ENCODE results near the gene EHD1. TPM values are rescaled to one million over a fixed set of nuclear protein-coding genes. Genes with fewer than 3 reads are reported as not detected.

The EHD1 gene
- polyA plus RNA-seq, 4 donors, result 31.3 to 94.0 (median 34.5) TPM

- Histone ChIP-seq H3K36me3 (ENCODE audit: control insufficient read depth in 3 of 3, insufficient read depth in 2 of 3, low read depth in 1 of 3, low read length in 3 of 3) (peaks cover 10 to 58% (median 19%) of the 10 kb centered on the region in 3 donors), H3K27ac (ENCODE audit: low read depth in 1 of 3, low read length in 2 of 3) (no peak overlapping the region), H3K4me1 (ENCODE audit: control insufficient read depth in 3 of 3, insufficient read depth in 2 of 3, low read depth in 1 of 3, low read length in 2 of 3) (peaks cover 0 to 17% (median 0%) of the 10 kb centered on the region in 3 donors), H3K9me3 (ENCODE audit: control insufficient read depth in 2 of 2, insufficient read depth in 1 of 2, low read depth in 1 of 2, low read length in 1 of 2) (no peaks in the 10 kb centered on the region), H3K27me3 (ENCODE audit: control insufficient read depth in 3 of 3, insufficient read depth in 3 of 3, low read length in 3 of 3) (no peaks in the 10 kb centered on the region), H3K4me3 (ENCODE audit: low read depth in 1 of 3, low read length in 3 of 3) (no peak overlapping the region)
- no peak for DNase-seq
- 94 to 96% (median 96%) methylated on average over 17 of the region's 17 CpGs for WGBS, 3 donors
- no peak for FAIRE-seq
Measured at GRCh38 chr11:64914123-64914522, 35.7 kb upstream of the EHD1 start.

GRCh38 chr11:64913171-64913727 lies 34.8 kb upstream of the EHD1 start:
- H3K36me3 ChIP-seq (ENCODE audit: control insufficient read depth in 3 of 3, insufficient read depth in 2 of 3, low read depth in 1 of 3, low read length in 3 of 3), result peaks cover 10 to 67% (median 24%) of the 10 kb centered on the region in 3 donors
- no peaks in the 10 kb centered on the region for H3K27me3 ChIP-seq (ENCODE audit: control insufficient read depth in 3 of 3, insufficient read depth in 3 of 3, low read length in 3 of 3)
- 89 to 91% (median 90%) methylated on average over 16 to 18 of the region's 18 CpGs for WGBS, 3 donors
- H3K27ac ChIP-seq (ENCODE audit: low read depth in 1 of 3, low read length in 2 of 3), result no peak overlapping the region
- peaks cover 0 to 16% (median 0%) of the 10 kb centered on the region in 3 donors for H3K4me1 ChIP-seq (ENCODE audit: control insufficient read depth in 3 of 3, insufficient read depth in 2 of 3, low read depth in 1 of 3, low read length in 2 of 3)
- FAIRE-seq, result no peak
- DNase-seq, result no peak
- H3K9me3 ChIP-seq (ENCODE audit: control insufficient read depth in 2 of 2, insufficient read depth in 1 of 2, low read depth in 1 of 2, low read length in 1 of 2), result no peaks in the 10 kb centered on the region
- H3K4me3 ChIP-seq (ENCODE audit: low read depth in 1 of 3, low read length in 3 of 3), result no peak overlapping the region

- H3K27ac ChIP-seq (ENCODE audit: low read depth in 1 of 3, low read length in 2 of 3), result no peak overlapping the region
- H3K4me3 ChIP-seq (ENCODE audit: low read depth in 1 of 3, low read length in 3 of 3), result no peak overlapping the region
- FAIRE-seq, result no peak
- H3K27me3 ChIP-seq (ENCODE audit: control insufficient read depth in 3 of 3, insufficient read depth in 3 of 3, low read length in 3 of 3), result no peaks in the 10 kb centered on the region
- 87 to 97% (median 94%) methylated on average over 9 of the region's 9 CpGs for WGBS, 3 donors
- peaks cover 17 to 81% (median 34%) of the 10 kb centered on the region in 3 donors for H3K36me3 ChIP-seq (ENCODE audit: control insufficient read depth in 3 of 3, insufficient read depth in 2 of 3, low read depth in 1 of 3, low read length in 3 of 3)
- peaks cover 0 to 15% (median 0%) of the 10 kb centered on the region in 3 donors for H3K4me1 ChIP-seq (ENCODE audit: control insufficient read depth in 3 of 3, insufficient read depth in 2 of 3, low read depth in 1 of 3, low read length in 2 of 3)
- DNase-seq, result no peak
- H3K9me3 ChIP-seq (ENCODE audit: control insufficient read depth in 2 of 2, insufficient read depth in 1 of 2, low read depth in 1 of 2, low read length in 1 of 2), result no peaks in the 10 kb centered on the region
Measured at GRCh38 chr11:64911689-64912088, 33.3 kb upstream of the EHD1 start.

DNA sequence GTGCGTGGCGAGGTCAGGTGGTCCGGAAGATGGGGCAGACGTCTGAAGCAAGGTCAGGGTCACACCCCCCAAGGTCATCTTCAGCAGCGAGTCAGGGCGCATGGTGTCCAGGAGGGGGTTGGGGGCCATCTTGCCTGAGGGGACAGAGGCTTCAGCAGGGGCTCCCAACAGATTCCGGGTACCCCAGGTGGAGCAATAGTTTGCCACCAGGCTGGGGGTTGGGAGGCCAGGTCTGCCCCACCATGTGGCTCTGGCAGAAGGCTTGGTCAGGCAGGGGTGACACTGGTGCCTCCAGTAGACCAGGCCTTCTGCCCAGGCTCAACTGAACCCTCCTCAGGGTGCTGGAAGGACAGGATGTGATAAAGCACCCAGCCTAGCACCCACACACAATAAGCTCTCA lies 32.7 kb upstream of the EHD1 start:
- H3K4me1 ChIP-seq (ENCODE audit: control insufficient read depth in 3 of 3, insufficient read depth in 2 of 3, low read depth in 1 of 3, low read length in 2 of 3), result peaks cover 0 to 11% (median 0%) of the 10 kb centered on the region in 3 donors
- FAIRE-seq (no peak), DNase-seq (no peak)
- H3K9me3 ChIP-seq (ENCODE audit: control insufficient read depth in 2 of 2, insufficient read depth in 1 of 2, low read depth in 1 of 2, low read length in 1 of 2), result no peaks in the 10 kb centered on the region
- WGBS, 3 donors, result 87 to 95% (median 92%) methylated on average over 7 of the region's 7 CpGs
- H3K27ac ChIP-seq (ENCODE audit: low read depth in 1 of 3, low read length in 2 of 3), result no peak overlapping the region
- H3K36me3 ChIP-seq (ENCODE audit: control insufficient read depth in 3 of 3, insufficient read depth in 2 of 3, low read depth in 1 of 3, low read length in 3 of 3), result peaks cover 22 to 87% (median 34%) of the 10 kb centered on the region in 3 donors
- H3K4me3 ChIP-seq (ENCODE audit: low read depth in 1 of 3, low read length in 3 of 3), result no peak overlapping the region
- no peaks in the 10 kb centered on the region for H3K27me3 ChIP-seq (ENCODE audit: control insufficient read depth in 3 of 3, insufficient read depth in 3 of 3, low read length in 3 of 3)

DNA sequence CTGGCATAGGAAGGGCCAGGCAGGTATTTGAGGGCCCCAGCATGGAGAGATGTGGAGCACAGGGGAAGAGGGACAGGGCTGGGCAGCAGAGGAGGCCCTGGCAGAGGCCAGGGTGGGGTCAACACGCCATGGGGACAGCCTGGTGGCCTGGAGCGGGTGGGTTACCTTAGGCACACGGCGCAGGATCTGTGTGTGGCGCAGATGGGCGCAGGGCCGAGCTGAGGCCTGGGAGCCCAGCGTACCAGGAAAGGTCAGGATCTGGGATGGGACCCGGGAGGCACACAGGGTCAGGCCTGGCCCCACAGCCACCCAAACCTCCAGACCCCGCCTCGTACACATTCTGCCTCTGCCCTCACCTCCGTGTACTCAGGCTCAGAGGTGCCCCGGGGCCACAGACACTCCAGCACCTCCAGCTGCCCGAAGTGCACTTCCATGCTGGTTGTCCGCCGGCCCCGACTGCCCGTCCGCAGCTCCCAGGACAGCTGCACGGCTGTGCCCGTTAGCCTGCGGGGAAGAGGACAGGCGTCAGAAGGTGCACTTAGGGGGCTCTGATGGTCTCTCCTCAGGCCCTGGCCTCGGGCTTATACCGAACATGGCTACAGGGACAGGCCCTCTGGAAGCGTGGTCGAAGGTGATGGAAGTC lies 32.2 kb upstream of the EHD1 start:
- H3K36me3 ChIP-seq (ENCODE audit: control insufficient read depth in 3 of 3, insufficient read depth in 2 of 3, low read depth in 1 of 3, low read length in 3 of 3), result peaks cover 26 to 92% (median 36%) of the 10 kb centered on the region in 3 donors
- no peak for FAIRE-seq
- WGBS, 3 donors, result 94 to 96% (median 95%) methylated on average over 23 to 27 of the region's 27 CpGs
- H3K4me3 ChIP-seq (ENCODE audit: low read depth in 1 of 3, low read length in 3 of 3), result no peak overlapping the region
- no peaks in the 10 kb centered on the region for H3K27me3 ChIP-seq (ENCODE audit: control insufficient read depth in 3 of 3, insufficient read depth in 3 of 3, low read length in 3 of 3)
- H3K4me1 ChIP-seq (ENCODE audit: control insufficient read depth in 3 of 3, insufficient read depth in 2 of 3, low read depth in 1 of 3, low read length in 2 of 3), result peaks cover 0 to 5% (median 0%) of the 10 kb centered on the region in 3 donors
- no peak overlapping the region for H3K27ac ChIP-seq (ENCODE audit: low read depth in 1 of 3, low read length in 2 of 3)
- DNase-seq, result no peak
- no peaks in the 10 kb centered on the region for H3K9me3 ChIP-seq (ENCODE audit: control insufficient read depth in 2 of 2, insufficient read depth in 1 of 2, low read depth in 1 of 2, low read length in 1 of 2)

- no peaks in the 10 kb centered on the region for H3K9me3 ChIP-seq (ENCODE audit: control insufficient read depth in 2 of 2, insufficient read depth in 1 of 2, low read depth in 1 of 2, low read length in 1 of 2)
- FAIRE-seq (no peak), DNase-seq (no peak)
- H3K27ac ChIP-seq (ENCODE audit: low read depth in 1 of 3, low read length in 2 of 3), result no peak overlapping the region
- no peak overlapping the region for H3K4me3 ChIP-seq (ENCODE audit: low read depth in 1 of 3, low read length in 3 of 3)
- H3K36me3 ChIP-seq (ENCODE audit: control insufficient read depth in 3 of 3, insufficient read depth in 2 of 3, low read depth in 1 of 3, low read length in 3 of 3), result peaks cover 30 to 95% (median 38%) of the 10 kb centered on the region in 3 donors
- H3K4me1 ChIP-seq (ENCODE audit: control insufficient read depth in 3 of 3, insufficient read depth in 2 of 3, low read depth in 1 of 3, low read length in 2 of 3), result no peaks in the 10 kb centered on the region
- H3K27me3 ChIP-seq (ENCODE audit: control insufficient read depth in 3 of 3, insufficient read depth in 3 of 3, low read length in 3 of 3), result no peaks in the 10 kb centered on the region
- 91 to 94% (median 92%) methylated on average over 35 to 39 of the region's 39 CpGs for WGBS, 3 donors
Measured at GRCh38 chr11:64909653-64910343, 31.4 kb upstream of the EHD1 start.

GRCh38 chr11:64908766-64909165 lies 30.3 kb upstream of the EHD1 start:
- 90 to 91% (median 91%) methylated on average over 10 to 11 of the region's 11 CpGs for WGBS, 3 donors

GRCh38 chr11:64906314-64906635 lies 27.9 kb upstream of the EHD1 start:
- H3K4me1 ChIP-seq (ENCODE audit: control insufficient read depth in 3 of 3, insufficient read depth in 2 of 3, low read depth in 1 of 3, low read length in 2 of 3), result no peaks in the 10 kb centered on the region
- no peak overlapping the region for H3K4me3 ChIP-seq (ENCODE audit: low read depth in 1 of 3, low read length in 3 of 3)
- peaks cover 39 to 88% (median 42%) of the 10 kb centered on the region in 3 donors for H3K36me3 ChIP-seq (ENCODE audit: control insufficient read depth in 3 of 3, insufficient read depth in 2 of 3, low read depth in 1 of 3, low read length in 3 of 3)
- FAIRE-seq, result no peak
- no peak overlapping the region for H3K27ac ChIP-seq (ENCODE audit: low read depth in 1 of 3, low read length in 2 of 3)
- WGBS, 3 donors, result 97 to 99% (median 98%) methylated on average over 13 of the region's 13 CpGs
- H3K9me3 ChIP-seq (ENCODE audit: control insufficient read depth in 2 of 2, insufficient read depth in 1 of 2, low read depth in 1 of 2, low read length in 1 of 2), result no peaks in the 10 kb centered on the region
- H3K27me3 ChIP-seq (ENCODE audit: control insufficient read depth in 3 of 3, insufficient read depth in 3 of 3, low read length in 3 of 3), result no peaks in the 10 kb centered on the region
- no peak for DNase-seq

More at GRCh38 chr11:64908766-64909165, 30.3 kb upstream of the EHD1 start:
- Histone ChIP-seq H3K27ac (ENCODE audit: low read depth in 1 of 3, low read length in 2 of 3) (no peak overlapping the region), H3K4me3 (ENCODE audit: low read depth in 1 of 3, low read length in 3 of 3) (no peak overlapping the region), H3K4me1 (ENCODE audit: control insufficient read depth in 3 of 3, insufficient read depth in 2 of 3, low read depth in 1 of 3, low read length in 2 of 3) (no peaks in the 10 kb centered on the region), H3K27me3 (ENCODE audit: control insufficient read depth in 3 of 3, insufficient read depth in 3 of 3, low read length in 3 of 3) (no peaks in the 10 kb centered on the region), H3K9me3 (ENCODE audit: control insufficient read depth in 2 of 2, insufficient read depth in 1 of 2, low read depth in 1 of 2, low read length in 1 of 2) (no peaks in the 10 kb centered on the region), H3K36me3 (ENCODE audit: control insufficient read depth in 3 of 3, insufficient read depth in 2 of 3, low read depth in 1 of 3, low read length in 3 of 3) (peaks cover 27 to 89% (median 38%) of the 10 kb centered on the region in 3 donors)
- FAIRE-seq (no peak), DNase-seq (no peak)
